Activated CD4-positive, alpha-beta T cell treated with anti-CD3 and anti-CD28 coated beads, Interleukin-2, amount 10 ng/mL, durations not matched to agents 24 days and 14 days (primary cell): ENCODE results near the gene KRTAP25-1. TPM values are rescaled to one million over a fixed set of nuclear protein-coding genes. Genes with fewer than 3 reads are reported as not detected.

Experiments used
- DNase-seq: peaks from one replicate; pipeline ENCODE4 v3.0.0; 2022
- H3K27ac Mint-ChIP-seq: one replicate; pipeline ENCODE4 v1.8.0; 2022; ENCODE audit warnings: mild to moderate bottlenecking, mixed read lengths
- H3K27me3 Mint-ChIP-seq: one replicate; pipeline ENCODE4 v1.8.0; 2022; ENCODE audit warnings: mixed read lengths
- H3K36me3 Mint-ChIP-seq: one replicate; pipeline ENCODE4 v1.8.0; 2022; ENCODE audit warnings: low read depth, mild to moderate bottlenecking, mixed read lengths
- H3K4me1 Mint-ChIP-seq: one replicate; pipeline ENCODE4 v1.8.0; 2021; ENCODE audit warnings: mixed read lengths
- H3K4me3 Mint-ChIP-seq: one replicate; pipeline ENCODE4 v1.8.0; 2022; ENCODE audit warnings: mild to moderate bottlenecking, moderate library complexity, mixed read lengths
- H3K9me3 Mint-ChIP-seq: one replicate; pipeline ENCODE4 v1.8.0; 2021; ENCODE audit warnings: mixed read lengths
- intact Hi-C: fragments of 100-400 bp; cut with micrococcal nuclease; formaldehyde crosslinking; loops from one replicate; pipeline ENCODE4 v1.15.1; 2023
- total RNA-seq: library from RNA; stranded (reverse); gene quantifications from 2 replicates; pipeline ENCODE4 v1.2.3, GENCODE V29; 2022

The KRTAP25-1 gene
- total RNA-seq, 1 donor from 2014 or later = not detected

- no peaks in the 10 kb centered on the region for H3K36me3 Mint-ChIP-seq
- H3K4me3 Mint-ChIP-seq = no peak overlapping the region
- intact Hi-C loops = no loop called here
Measured at GRCh38 chr21:30271156-30271555, 18.2 kb downstream of the KRTAP25-1 start.

GRCh38 chr21:30269803-30270530 is 19.3 kb downstream of the KRTAP25-1 start:
- Mint-ChIP-seq H3K4me1 (no peaks in the 10 kb centered on the region), H3K27me3 (no peaks in the 10 kb centered on the region), H3K4me3 (no peak overlapping the region), H3K9me3 (no peaks in the 10 kb centered on the region), H3K36me3 (no peaks in the 10 kb centered on the region), H3K27ac (no peak overlapping the region)
- intact Hi-C loops = no loop called here
- no peak for DNase-seq

More at GRCh38 chr21:30271156-30271555, 18.2 kb downstream of the KRTAP25-1 start:
- Mint-ChIP-seq H3K27ac (no peak overlapping the region), H3K9me3 (no peaks in the 10 kb centered on the region), H3K27me3 (no peaks in the 10 kb centered on the region), H3K4me1 (no peaks in the 10 kb centered on the region)
- no peak for DNase-seq

GRCh38 chr21:30268608-30269197 is 20.6 kb downstream of the KRTAP25-1 start:
- Mint-ChIP-seq H3K27ac (no peak overlapping the region), H3K9me3 (no peaks in the 10 kb centered on the region), H3K4me3 (no peak overlapping the region), H3K4me1 (no peaks in the 10 kb centered on the region), H3K27me3 (no peaks in the 10 kb centered on the region), H3K36me3 (no peaks in the 10 kb centered on the region)
- intact Hi-C loops = no loop called here
- DNase-seq = no peak

GRCh38 chr21:30257773-30258172 is 31.5 kb downstream of the KRTAP25-1 start:
- intact Hi-C loops = no loop called here
- H3K4me1 Mint-ChIP-seq = no peaks in the 10 kb centered on the region
- no peak overlapping the region for H3K27ac Mint-ChIP-seq
- no peak for DNase-seq
- H3K27me3 Mint-ChIP-seq = no peaks in the 10 kb centered on the region
- H3K36me3 Mint-ChIP-seq = no peaks in the 10 kb centered on the region
- no peak overlapping the region for H3K4me3 Mint-ChIP-seq
- H3K9me3 Mint-ChIP-seq = no peaks in the 10 kb centered on the region

- no peak for DNase-seq
- intact Hi-C loops = no loop called here
- Mint-ChIP-seq H3K4me1 (no peaks in the 10 kb centered on the region), H3K27ac (no peak overlapping the region), H3K27me3 (no peaks in the 10 kb centered on the region), H3K4me3 (no peak overlapping the region), H3K9me3 (no peaks in the 10 kb centered on the region), H3K36me3 (no peaks in the 10 kb centered on the region)
Measured at GRCh38 chr21:30256100-30256499, 33.2 kb downstream of the KRTAP25-1 start.

GRCh38 chr21:30255679-30256078 is 33.6 kb downstream of the KRTAP25-1 start:
- H3K36me3 Mint-ChIP-seq = no peaks in the 10 kb centered on the region
- H3K4me3 Mint-ChIP-seq = no peak overlapping the region
- no peak for DNase-seq
- intact Hi-C loops = no loop called here
- no peaks in the 10 kb centered on the region for H3K27me3 Mint-ChIP-seq
- no peaks in the 10 kb centered on the region for H3K9me3 Mint-ChIP-seq
- H3K27ac Mint-ChIP-seq = no peak overlapping the region
- H3K4me1 Mint-ChIP-seq = no peaks in the 10 kb centered on the region

- no peaks in the 10 kb centered on the region for H3K27me3 Mint-ChIP-seq
- no peak for DNase-seq
Measured at GRCh38 chr21:30251781-30252180, 37.5 kb downstream of the KRTAP25-1 start.

GRCh38 chr21:30249936-30250335 is 39.4 kb downstream of the KRTAP25-1 start:
- Mint-ChIP-seq H3K36me3 (no peaks in the 10 kb centered on the region), H3K4me1 (no peaks in the 10 kb centered on the region), H3K9me3 (no peaks in the 10 kb centered on the region), H3K27me3 (no peaks in the 10 kb centered on the region), H3K4me3 (no peak overlapping the region), H3K27ac (no peak overlapping the region)
- intact Hi-C loops = no loop called here
- no peak for DNase-seq

More at GRCh38 chr21:30251781-30252180, 37.5 kb downstream of the KRTAP25-1 start:
- no peak overlapping the region for H3K4me3 Mint-ChIP-seq
- H3K4me1 Mint-ChIP-seq = no peaks in the 10 kb centered on the region
- intact Hi-C loops = no loop called here
- no peaks in the 10 kb centered on the region for H3K36me3 Mint-ChIP-seq
- no peak overlapping the region for H3K27ac Mint-ChIP-seq
- no peaks in the 10 kb centered on the region for H3K9me3 Mint-ChIP-seq

GRCh38 chr21:30248844-30249243 is 40.5 kb downstream of the KRTAP25-1 start:
- no peaks in the 10 kb centered on the region for H3K36me3 Mint-ChIP-seq
- H3K27ac Mint-ChIP-seq = no peak overlapping the region
- no peaks in the 10 kb centered on the region for H3K27me3 Mint-ChIP-seq
- no peak overlapping the region for H3K4me3 Mint-ChIP-seq
- intact Hi-C loops = no loop called here
- H3K9me3 Mint-ChIP-seq = no peaks in the 10 kb centered on the region
- no peaks in the 10 kb centered on the region for H3K4me1 Mint-ChIP-seq
- no peak for DNase-seq

GRCh38 chr21:30245061-30245460 is 44.3 kb downstream of the KRTAP25-1 start:
- Mint-ChIP-seq H3K36me3 (no peaks in the 10 kb centered on the region), H3K9me3 (no peaks in the 10 kb centered on the region), H3K27ac (no peak overlapping the region), H3K27me3 (no peaks in the 10 kb centered on the region), H3K4me3 (no peak overlapping the region), H3K4me1 (no peaks in the 10 kb centered on the region)
- DNase-seq = no peak
- intact Hi-C loops = no loop called here

- no peak overlapping the region for H3K27ac Mint-ChIP-seq
- no peak for DNase-seq
- H3K4me1 Mint-ChIP-seq = no peaks in the 10 kb centered on the region
- intact Hi-C loops = no loop called here
- H3K4me3 Mint-ChIP-seq = no peak overlapping the region
- H3K36me3 Mint-ChIP-seq = no peaks in the 10 kb centered on the region
- no peaks in the 10 kb centered on the region for H3K27me3 Mint-ChIP-seq
- H3K9me3 Mint-ChIP-seq = no peaks in the 10 kb centered on the region
Measured at GRCh38 chr21:30243691-30244090, 45.6 kb downstream of the KRTAP25-1 start.

- H3K4me3 Mint-ChIP-seq = no peak overlapping the region
- no peaks in the 10 kb centered on the region for H3K4me1 Mint-ChIP-seq
- no peaks in the 10 kb centered on the region for H3K27me3 Mint-ChIP-seq
- intact Hi-C loops = no loop called here
- no peaks in the 10 kb centered on the region for H3K9me3 Mint-ChIP-seq
- no peak overlapping the region for H3K27ac Mint-ChIP-seq
- DNase-seq = no peak
- H3K36me3 Mint-ChIP-seq = no peaks in the 10 kb centered on the region
Measured at GRCh38 chr21:30240661-30241060, 48.7 kb downstream of the KRTAP25-1 start.
